Stomach smooth muscle (tissue), 2 donors: ENCODE data around the gene LHX6.
A peak's percentile ranks its signal among the peaks of the same experiment; 100 is the strongest.

Experiments used
- H3K27ac ChIP-seq: one replicate; pipeline ENCODE4 v1.7.0; 2013; ENCODE audit warnings: mild to moderate bottlenecking, low read length, inconsistent platforms
- H3K27me3 ChIP-seq, 2 donors: one replicate each; pipeline ENCODE4 v1.7.0; 2013; ENCODE audit warnings: low read length in 2 of 2; ENCODE audit not compliant: insufficient read depth in 2 of 2, control insufficient read depth in 1 of 2
- H3K36me3 ChIP-seq, 2 donors: one replicate each; pipeline ENCODE4 v1.7.0; 2013; ENCODE audit warnings: low read length in 2 of 2; ENCODE audit not compliant: control insufficient read depth in 2 of 2, insufficient read depth in 2 of 2
- H3K4me1 ChIP-seq: one replicate; pipeline ENCODE4 v1.7.0; 2013; ENCODE audit warnings: low read length; ENCODE audit not compliant: control insufficient read depth, insufficient read depth
- H3K4me3 ChIP-seq, 2 donors: one replicate each; pipeline ENCODE4 v1.7.0; 2013; ENCODE audit warnings: low read length in 2 of 2
- H3K9ac ChIP-seq, 2 donors: one replicate each; pipeline ENCODE4 v1.7.0; 2013; ENCODE audit warnings: low read length in 2 of 2, mild to moderate bottlenecking in 1 of 2
- H3K9me3 ChIP-seq, 2 donors: one replicate each; pipeline ENCODE4 v1.7.0; 2013; ENCODE audit warnings: low read length in 2 of 2; ENCODE audit not compliant: control insufficient read depth in 2 of 2
- donor health status: healthy.
- donor health status: Pancreatic carcinoma.

The LHX6 gene

GRCh38 chr9:122173670-122174069 is 55.1 kb downstream of the LHX6 start:
- Histone ChIP-seq H3K9me3 (no peaks in the 10 kb centered on the region), H3K4me1 (peaks cover 2% of the 10 kb centered on the region), H3K27me3 (no peaks in the 10 kb centered on the region), H3K36me3 (peaks cover 14 to 32% of the 10 kb centered on the region in 2 donors), H3K4me3 (no peak overlapping the region), H3K27ac (no peak overlapping the region), H3K9ac (no peak overlapping the region)

- no peak overlapping the region for H3K9ac ChIP-seq
- no peak overlapping the region for H3K27ac ChIP-seq
- H3K36me3 ChIP-seq: peaks cover 16 to 34% of the 10 kb centered on the region in 2 donors
- no peaks in the 10 kb centered on the region for H3K9me3 ChIP-seq
- H3K4me3 ChIP-seq: no peak overlapping the region
- H3K4me1 ChIP-seq: peaks cover 2% of the 10 kb centered on the region
- H3K27me3 ChIP-seq: no peaks in the 10 kb centered on the region
Measured at GRCh38 chr9:122172131-122172530, 56.6 kb downstream of the LHX6 start.

GRCh38 chr9:122168356-122168755 is 60.4 kb downstream of the LHX6 start:
- no peak overlapping the region for H3K4me3 ChIP-seq
- no peaks in the 10 kb centered on the region for H3K27me3 ChIP-seq
- H3K4me1 ChIP-seq: peaks cover 12% of the 10 kb centered on the region
- no peaks in the 10 kb centered on the region for H3K9me3 ChIP-seq
- no peak overlapping the region for H3K9ac ChIP-seq
- H3K36me3 ChIP-seq: peaks cover 4 to 14% of the 10 kb centered on the region in 2 donors
- H3K27ac ChIP-seq: no peak overlapping the region

GRCh38 chr9:122164286-122164685 is 64.5 kb downstream of the LHX6 start:
- no peaks in the 10 kb centered on the region for H3K27me3 ChIP-seq
- H3K9ac ChIP-seq: peak overlapping the region; percentile 44 to 66
- H3K4me1 ChIP-seq: peaks cover 15% of the 10 kb centered on the region
- H3K27ac ChIP-seq: peak overlapping the region; percentile 66
- peaks cover 3 to 4% of the 10 kb centered on the region in 2 donors for H3K36me3 ChIP-seq
- peak overlapping the region; percentile 49 to 62 for H3K4me3 ChIP-seq
- H3K9me3 ChIP-seq: no peaks in the 10 kb centered on the region

GRCh38 chr9:122162415-122162814 is 66.3 kb downstream of the LHX6 start:
- Histone ChIP-seq H3K9me3 (no peaks in the 10 kb centered on the region), H3K36me3 (peaks cover 0 to under 1% of the 10 kb centered on the region in 2 donors), H3K4me3 (no peak overlapping the region), H3K4me1 (peaks cover 23% of the 10 kb centered on the region), H3K27ac (no peak overlapping the region), H3K27me3 (no peaks in the 10 kb centered on the region), H3K9ac (no peak overlapping the region)

DNA sequence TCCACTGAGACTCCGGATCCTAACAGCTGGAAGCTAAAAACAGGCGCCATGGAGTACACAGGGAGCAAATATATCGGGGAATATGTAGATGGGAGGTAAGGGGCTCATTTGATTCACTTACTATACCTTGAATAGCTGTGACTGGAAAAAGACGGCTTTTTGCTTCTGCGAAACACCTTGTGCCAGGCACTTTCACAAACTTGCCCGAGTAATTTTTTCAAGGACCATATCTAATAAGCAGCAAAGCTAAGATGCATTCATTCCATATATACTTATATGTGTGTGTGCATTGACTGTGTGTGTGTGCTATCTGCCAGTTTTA is 68.9 kb downstream of the LHX6 start:
- peak overlapping the region; percentile 84 for H3K27ac ChIP-seq
- H3K9me3 ChIP-seq: no peaks in the 10 kb centered on the region
- H3K36me3 ChIP-seq: no peaks in the 10 kb centered on the region
- H3K9ac ChIP-seq: peak overlapping the region; percentile 86 to 94
- H3K27me3 ChIP-seq: no peaks in the 10 kb centered on the region
- H3K4me1 ChIP-seq: peaks cover 27% of the 10 kb centered on the region
- H3K4me3 ChIP-seq: peak overlapping the region; percentile 92 to 97

GRCh38 chr9:122159026-122159924 is 69.5 kb downstream of the LHX6 start, which contains the start of the genes MORN5 and NDUFA8:
Gene MORN5, plus strand, starts transcription at chr9:122159908. Its CDS starts 65 bp downstream, at chr9:122159973.
Gene NDUFA8, minus strand, starts transcription at chr9:122159779. Its CDS starts 102 bp downstream, at chr9:122159677.
- H3K36me3 ChIP-seq: no peaks in the 10 kb centered on the region
- peak within 1 kb of the TSS; percentile 92 to 97 for H3K4me3 ChIP-seq
- H3K27me3 ChIP-seq: no peaks in the 10 kb centered on the region
- peak within 1 kb of the TSS; percentile 86 to 94 for H3K9ac ChIP-seq
- H3K27ac ChIP-seq: peak within 1 kb of the TSS; percentile 84
- H3K4me1 ChIP-seq: peaks cover 26% of the 10 kb centered on the region
- no peaks in the 10 kb centered on the region for H3K9me3 ChIP-seq

GRCh38 chr9:122158202-122158601 is 70.6 kb downstream of the LHX6 start:
- no peak overlapping the region for H3K9ac ChIP-seq
- peaks cover 16% of the 10 kb centered on the region for H3K4me1 ChIP-seq
- H3K36me3 ChIP-seq: no peaks in the 10 kb centered on the region
- H3K9me3 ChIP-seq: no peaks in the 10 kb centered on the region
- H3K27me3 ChIP-seq: no peaks in the 10 kb centered on the region
- H3K27ac ChIP-seq: no peak overlapping the region
- H3K4me3 ChIP-seq: peak overlapping the region; percentile 36 to 97

GRCh38 chr9:122155796-122156195 is 73.0 kb downstream of the LHX6 start:
- H3K4me1 ChIP-seq: peaks cover 12% of the 10 kb centered on the region
- no peak overlapping the region for H3K27ac ChIP-seq
- peak overlapping the region in 1 of 2 donors; percentile 0 for H3K9ac ChIP-seq
- peak overlapping the region in 1 of 2 donors; percentile 22 for H3K4me3 ChIP-seq
- H3K36me3 ChIP-seq: peaks cover 5% of the 10 kb centered on the region in 2 donors
- no peaks in the 10 kb centered on the region for H3K27me3 ChIP-seq
- H3K9me3 ChIP-seq: no peaks in the 10 kb centered on the region
